ENCODE measurements around the gene TMOD1. TPM values are rescaled to one million over a fixed set of nuclear protein-coding genes. Genes with fewer than 3 reads are reported as not detected.
A peak's percentile ranks its signal among the peaks of the same experiment; 100 is the strongest.

Gene TMOD1
- total and polyA plus RNA-seq, 2 experiments from 2014 or later = 0.34 to 1.3 TPM

DNA sequence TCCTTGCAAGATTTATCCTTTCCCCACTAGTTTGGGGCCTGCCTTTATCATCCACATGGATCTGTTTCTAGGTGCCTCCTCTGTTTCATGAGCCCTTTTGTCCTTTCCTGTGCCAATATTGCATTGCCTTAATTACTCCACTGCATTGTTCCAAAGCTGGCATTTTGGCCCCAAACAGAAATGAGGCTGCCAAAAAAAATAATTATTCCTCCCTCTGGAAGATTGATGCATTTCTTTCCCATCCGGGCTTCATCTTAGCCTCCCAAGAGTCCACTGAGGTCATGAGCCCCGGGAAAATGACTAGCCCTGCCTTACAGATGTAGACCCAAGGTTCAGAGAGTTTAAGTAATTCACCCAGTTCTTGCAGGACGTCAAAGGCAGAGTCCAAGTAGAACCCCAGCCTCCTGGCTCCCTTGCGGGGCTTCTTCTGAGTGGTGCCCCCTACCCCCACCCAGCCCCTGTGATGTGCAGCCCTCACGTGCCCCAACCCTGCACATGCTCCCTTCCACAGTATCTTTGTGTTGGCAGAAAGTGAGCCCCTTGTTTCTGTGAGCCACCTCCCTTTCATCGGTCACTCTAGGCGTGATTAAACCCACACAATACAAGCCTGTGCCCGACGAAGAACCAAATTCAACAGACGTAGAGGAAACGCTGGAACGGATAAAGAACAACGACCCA lies 62.1 kb downstream of the TMOD1 start:
- Histone ChIP-seq H3K4me2 (ENCODE audit: unreplicated experiment) (no peak overlapping the region), H3K4me1 (ENCODE audit: insufficient read depth) (no peaks in the 10 kb centered on the region), H3K9ac (no peak overlapping the region), H3K9me3 (ENCODE audit: low read depth) (no peaks in the 10 kb centered on the region), H3K79me2 (ENCODE audit: insufficient read depth) (no peaks in the 10 kb centered on the region), H3F3A (ENCODE audit: insufficient read depth) (no peaks in the 10 kb centered on the region), H2AFZ (no peak overlapping the region), H3K36me3 (ENCODE audit: low read depth) (no peaks in the 10 kb centered on the region), H4K20me1 (ENCODE audit: insufficient read depth) (no peaks in the 10 kb centered on the region), H3K9me2 (ENCODE audit: insufficient read depth) (no peaks in the 10 kb centered on the region), H3K27me3 (replicated peaks; ENCODE audit: insufficient read depth) (no peaks in the 10 kb centered on the region; the same call in none of the 2 replicates), H3K27ac (no peak overlapping the region), H3K4me3 (no peak overlapping the region)
- 49 to 51% methylated on average over 12 to 13 of the region's 13 CpGs for WGBS, 2 experiments (ENCODE audit: low coverage in 1 of 2, low lambda C conversion rate in 2 of 2, missing lambda C conversion rate in 2 of 2)
- no peak for DNase-seq
- TF ChIP-seq EZH2 (IDR thresholded peaks at IDR 0.05; ENCODE audit: insufficient read depth, poor library complexity, severe bottlenecking) (no peak), EZH2phosphoT487 (IDR thresholded peaks at IDR 0.05; ENCODE audit: insufficient read depth, low read depth) (no peak)
- in situ Hi-C loops (cut with MboI) = no loop called here

DNA sequence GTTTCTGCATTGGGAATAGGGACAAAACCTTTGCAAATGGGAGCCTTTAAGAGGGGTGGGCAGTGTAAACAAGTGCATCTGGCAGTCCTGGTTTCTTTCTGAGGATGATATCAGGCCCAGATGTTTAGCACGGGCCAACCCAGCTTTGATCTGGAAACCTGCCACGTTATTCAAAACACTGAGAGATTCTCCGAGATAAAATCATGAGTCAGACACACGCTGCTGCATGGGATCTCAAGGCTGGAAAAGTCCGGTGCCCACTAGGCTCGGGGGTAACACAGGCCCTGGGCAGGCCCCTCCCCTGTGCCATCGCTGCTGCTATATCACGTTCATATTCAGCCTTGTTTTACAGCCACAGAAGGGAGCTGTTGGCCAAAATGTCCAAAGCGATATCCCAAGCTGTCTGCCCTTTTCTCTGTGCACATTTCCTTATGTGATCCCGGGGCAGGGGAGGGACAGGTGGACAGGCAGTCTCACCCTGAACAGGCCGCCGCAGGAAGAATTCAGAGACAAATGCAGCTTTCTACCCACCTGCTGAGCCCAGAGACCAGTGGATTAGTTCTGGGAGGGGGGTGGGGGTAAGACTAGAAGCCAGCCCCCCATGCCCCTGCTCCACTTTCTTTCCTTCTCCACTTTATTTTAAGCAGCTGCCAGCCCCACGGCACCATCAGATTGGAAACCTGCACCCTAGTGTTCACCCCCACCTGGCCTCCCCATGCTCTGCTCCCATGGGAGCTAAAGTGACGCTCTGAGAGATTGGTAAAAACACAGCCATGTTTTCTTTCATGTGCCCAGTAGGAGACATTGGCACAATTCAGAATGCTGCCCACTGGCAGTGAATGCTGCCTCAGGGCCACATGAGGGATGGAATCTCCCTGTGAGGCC lies 63.1 kb downstream of the TMOD1 start:
- H3K27me3 ChIP-seq (replicated peaks; ENCODE audit: insufficient read depth) = no peaks in the 10 kb centered on the region; the same call in none of the 2 replicates

DNA sequence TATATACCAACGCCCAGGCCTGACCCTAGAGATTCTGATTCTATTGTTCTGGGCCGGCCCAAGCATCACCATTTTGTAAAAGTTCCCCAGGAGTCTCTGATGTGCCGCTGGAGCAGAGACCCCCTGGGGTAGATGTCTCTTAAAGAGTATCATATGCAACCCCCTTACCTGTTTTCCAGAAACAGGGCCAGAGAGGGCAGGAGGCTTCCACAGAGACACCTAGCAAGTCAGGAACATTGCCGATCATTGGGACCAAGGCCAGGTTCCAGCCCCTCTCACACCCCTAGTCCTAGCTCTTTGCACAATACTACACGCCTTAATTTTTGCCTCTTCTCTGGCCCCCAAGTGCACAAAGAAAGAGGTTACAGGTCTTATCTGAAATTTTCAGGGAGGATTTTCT lies 63.8 kb downstream of the TMOD1 start:
- Histone ChIP-seq H3K4me3 (no peak overlapping the region), H3K27me3 (replicated peaks; ENCODE audit: insufficient read depth) (no peaks in the 10 kb centered on the region; the same call in none of the 2 replicates), H3K9ac (no peak overlapping the region), H3K9me3 (ENCODE audit: low read depth) (no peaks in the 10 kb centered on the region), H4K20me1 (ENCODE audit: insufficient read depth) (no peaks in the 10 kb centered on the region), H2AFZ (no peak overlapping the region), H3F3A (ENCODE audit: insufficient read depth) (no peaks in the 10 kb centered on the region), H3K36me3 (ENCODE audit: low read depth) (no peaks in the 10 kb centered on the region), H3K4me1 (ENCODE audit: insufficient read depth) (no peaks in the 10 kb centered on the region), H3K4me2 (ENCODE audit: unreplicated experiment) (no peak overlapping the region), H3K27ac (no peak overlapping the region), H3K79me2 (ENCODE audit: insufficient read depth) (no peaks in the 10 kb centered on the region), H3K9me2 (ENCODE audit: insufficient read depth) (no peaks in the 10 kb centered on the region)
- in situ Hi-C loops (cut with MboI) = no loop called here
- DNase-seq = no peak
- 49 to 56% methylated on average over 5 of the region's 5 CpGs for WGBS, 2 experiments (ENCODE audit: low coverage in 1 of 2, low lambda C conversion rate in 2 of 2, missing lambda C conversion rate in 2 of 2)
- no peak for TF ChIP-seq EZH2phosphoT487 (IDR thresholded peaks at IDR 0.05; ENCODE audit: insufficient read depth, low read depth)
- no peak for TF ChIP-seq EZH2 (IDR thresholded peaks at IDR 0.05; ENCODE audit: insufficient read depth, poor library complexity, severe bottlenecking)

More for the DNA sequence above, 63.1 kb downstream of the TMOD1 start:
- H3K4me2 ChIP-seq (ENCODE audit: unreplicated experiment) = no peak overlapping the region
- no peaks in the 10 kb centered on the region for H3K4me1 ChIP-seq (ENCODE audit: insufficient read depth)
- TF ChIP-seq EZH2phosphoT487 (IDR thresholded peaks at IDR 0.05; ENCODE audit: insufficient read depth, low read depth) (no peak), EZH2 (IDR thresholded peaks at IDR 0.05; ENCODE audit: insufficient read depth, poor library complexity, severe bottlenecking) (no peak)
- no peak overlapping the region for H3K9ac ChIP-seq
- no peaks in the 10 kb centered on the region for H4K20me1 ChIP-seq (ENCODE audit: insufficient read depth)
- no peak overlapping the region for H2AFZ ChIP-seq
- in situ Hi-C loops (cut with MboI) = no loop called here
- H3K36me3 ChIP-seq (ENCODE audit: low read depth) = no peaks in the 10 kb centered on the region
- H3K27ac ChIP-seq = no peak overlapping the region
- no peaks in the 10 kb centered on the region for H3K79me2 ChIP-seq (ENCODE audit: insufficient read depth)
- H3K4me3 ChIP-seq = no peak overlapping the region
- no peaks in the 10 kb centered on the region for H3K9me3 ChIP-seq (ENCODE audit: low read depth)
- peak; percentile 71 for DNase-seq
- 23 to 28% methylated on average over 13 to 14 of the region's 14 CpGs for WGBS, 2 experiments (ENCODE audit: low coverage in 1 of 2, low lambda C conversion rate in 2 of 2, missing lambda C conversion rate in 2 of 2)
- H3K9me2 ChIP-seq (ENCODE audit: insufficient read depth) = no peaks in the 10 kb centered on the region
- H3F3A ChIP-seq (ENCODE audit: insufficient read depth) = no peaks in the 10 kb centered on the region

- in situ Hi-C loops (cut with MboI) = no loop called here
- no peak overlapping the region for H3K27ac ChIP-seq
These were observed 65.9 kb downstream of the TMOD1 start for GRCh38 chr9:97567182-97567893.

More at GRCh38 chr9:97567182-97567893, 65.9 kb downstream of the TMOD1 start:
- H3K4me3 ChIP-seq = no peak overlapping the region
- 43 to 50% methylated on average over 9 of the region's 9 CpGs for WGBS, 2 experiments (ENCODE audit: low coverage in 1 of 2, low lambda C conversion rate in 2 of 2, missing lambda C conversion rate in 2 of 2)
- no peaks in the 10 kb centered on the region for H4K20me1 ChIP-seq (ENCODE audit: insufficient read depth)
- no peaks in the 10 kb centered on the region for H3K36me3 ChIP-seq (ENCODE audit: low read depth)
- no peaks in the 10 kb centered on the region for H3K9me2 ChIP-seq (ENCODE audit: insufficient read depth)
- no peaks in the 10 kb centered on the region for H3K4me1 ChIP-seq (ENCODE audit: insufficient read depth)
- DNase-seq = no peak
- no peak overlapping the region for H2AFZ ChIP-seq
- no peak overlapping the region for H3K9ac ChIP-seq
- H3K27me3 ChIP-seq (replicated peaks; ENCODE audit: insufficient read depth) = no peaks in the 10 kb centered on the region; the same call in none of the 2 replicates
- H3K4me2 ChIP-seq (ENCODE audit: unreplicated experiment) = no peak overlapping the region
- H3K9me3 ChIP-seq (ENCODE audit: low read depth) = no peaks in the 10 kb centered on the region
- H3F3A ChIP-seq (ENCODE audit: insufficient read depth) = no peaks in the 10 kb centered on the region
- TF ChIP-seq EZH2 (IDR thresholded peaks at IDR 0.05; ENCODE audit: insufficient read depth, poor library complexity, severe bottlenecking) (no peak), EZH2phosphoT487 (IDR thresholded peaks at IDR 0.05; ENCODE audit: insufficient read depth, low read depth) (no peak)
- H3K79me2 ChIP-seq (ENCODE audit: insufficient read depth) = no peaks in the 10 kb centered on the region
